HG03460 (cell line): ENCODE measurements around the gene FOXP1.

Experiments used
- ATAC-seq: cut with Tn5 transposase; IDR thresholded peaks from one replicate; pipeline ENCODE4 v1.9.1; 2021; ENCODE audit not compliant: unreplicated experiment

The FOXP1 gene

DNA sequence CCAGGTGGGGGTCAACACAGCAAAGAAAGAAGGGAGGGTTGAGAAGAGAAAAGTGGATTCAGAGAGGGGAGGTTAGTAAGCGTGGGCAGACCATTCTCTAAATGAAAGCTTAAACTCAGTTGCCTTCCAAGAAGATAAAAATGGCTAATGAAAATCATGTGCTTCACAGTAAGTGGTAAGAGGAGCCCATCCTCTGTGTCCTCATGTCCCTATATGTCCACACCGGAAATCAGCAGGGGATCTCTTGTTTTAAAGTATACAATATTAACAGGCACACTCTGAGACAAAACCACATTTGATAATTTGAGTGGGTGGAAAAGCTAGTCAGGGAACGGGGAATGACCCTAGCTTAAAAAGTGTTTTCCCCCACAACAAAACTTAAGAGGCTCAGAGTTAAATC is 4.4 kb upstream of the FOXP1 start:
- no peak for ATAC-seq

DNA sequence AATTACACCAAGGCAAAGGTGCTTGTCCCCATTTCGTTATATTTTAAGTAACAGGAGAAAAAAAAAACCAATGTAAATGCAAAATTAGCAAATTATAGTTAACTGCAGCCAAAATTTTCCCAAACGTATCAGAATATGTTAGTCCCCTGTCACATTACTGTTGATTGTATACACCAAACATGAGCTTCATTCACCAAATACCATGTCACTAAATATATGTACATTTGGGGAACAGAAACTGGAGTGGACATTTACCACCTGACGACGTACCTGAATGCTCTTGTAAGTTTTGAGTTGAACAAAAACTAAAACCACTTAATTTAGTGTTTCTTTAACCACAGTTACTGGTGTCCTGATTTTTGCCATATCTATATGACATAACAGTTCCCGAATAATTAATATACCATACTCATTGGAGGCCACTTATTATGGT is 3.3 kb upstream of the FOXP1 start:
- no peak for ATAC-seq

DNA sequence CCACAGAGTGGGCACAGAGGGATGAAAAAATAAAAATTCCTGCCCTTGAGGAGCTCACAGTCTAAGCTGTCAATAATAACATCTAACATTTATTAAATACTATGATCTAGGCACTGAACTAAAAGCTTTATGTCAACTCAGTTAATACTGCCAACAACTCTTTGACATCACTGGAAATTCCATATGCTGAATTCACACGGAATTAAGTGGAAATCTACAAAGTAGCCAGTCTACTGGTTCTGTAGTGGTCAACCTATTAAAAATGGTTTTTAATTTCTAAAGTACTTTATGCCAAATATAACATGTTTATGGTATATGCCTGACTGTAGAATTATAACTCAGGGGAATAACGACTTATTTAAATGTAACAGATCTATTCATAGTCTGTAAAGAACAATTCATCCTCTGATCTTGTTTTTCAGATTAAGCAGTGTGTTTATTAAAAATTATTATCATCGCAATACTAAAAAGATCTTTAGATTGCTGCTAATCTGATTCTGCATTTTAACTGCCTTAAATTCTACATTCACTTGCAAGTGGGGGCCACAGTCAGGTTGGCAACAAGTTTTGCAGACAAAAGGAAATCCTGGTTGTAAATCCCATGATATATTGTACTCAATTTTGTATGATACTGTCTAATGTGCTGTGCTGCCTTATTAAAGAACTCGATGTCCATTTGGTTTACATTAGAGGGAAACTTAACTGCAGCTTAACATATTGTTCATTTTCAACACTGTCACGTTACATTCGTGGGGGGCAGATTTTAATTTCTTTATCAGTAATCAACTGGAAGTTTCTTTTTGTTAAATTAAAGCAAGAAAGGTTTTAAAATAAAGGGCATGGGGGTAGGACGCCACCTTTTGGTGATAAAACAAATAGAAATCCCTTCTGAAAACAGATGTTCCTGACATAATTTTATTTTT is 2.6 kb upstream of the FOXP1 start:
- ATAC-seq: no peak

DNA sequence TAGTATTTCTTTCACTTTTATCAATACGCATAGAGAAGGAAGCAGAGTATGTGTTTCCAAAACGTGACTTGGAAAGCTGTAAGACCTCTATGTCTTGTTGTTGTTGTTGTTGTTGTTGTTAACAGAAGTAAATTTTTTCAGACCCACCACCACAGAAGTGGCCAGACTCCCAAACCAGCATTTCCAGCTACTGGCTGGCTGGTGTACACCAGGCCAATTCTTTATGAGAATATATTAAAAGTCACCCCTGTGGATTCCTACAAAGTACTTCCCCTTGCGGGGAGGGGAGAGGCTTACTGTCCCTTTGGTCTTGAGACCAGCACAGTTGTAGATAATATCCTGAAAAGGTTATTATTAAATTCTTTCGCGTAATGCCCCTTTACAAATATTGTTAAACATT is 1.6 kb upstream of the FOXP1 start:
- no peak for ATAC-seq

DNA sequence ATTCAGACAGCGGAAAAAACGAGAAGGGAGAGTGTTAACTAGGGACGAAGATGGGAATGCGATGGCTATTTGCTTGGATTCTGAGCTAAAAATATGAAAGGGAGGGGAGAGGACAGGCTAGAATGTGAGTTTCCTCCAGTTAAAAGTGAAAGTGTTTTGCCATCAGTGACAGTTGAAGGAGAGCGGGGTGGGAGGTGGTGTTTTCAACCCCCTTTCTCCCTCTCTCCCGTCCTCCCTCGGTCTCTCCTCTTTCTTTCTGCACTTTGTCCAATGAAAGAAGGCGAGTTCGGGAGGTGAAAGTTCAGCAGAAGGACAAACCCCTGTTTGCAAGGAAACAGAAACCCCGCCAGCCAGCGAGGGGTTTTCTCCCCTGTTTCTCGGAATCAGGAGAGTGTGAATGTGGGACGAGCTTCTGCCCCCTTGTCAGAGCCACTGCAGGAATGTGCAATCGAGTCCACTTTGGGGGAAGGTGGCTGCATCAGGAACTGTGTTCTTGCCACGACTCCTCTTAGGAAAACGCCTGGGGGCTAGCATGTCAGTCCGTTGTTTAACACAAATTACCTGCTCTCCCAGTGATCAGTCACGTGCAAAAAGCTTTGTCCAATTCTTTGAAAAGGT is 975 bp upstream of the FOXP1 start:
- no peak for ATAC-seq

DNA sequence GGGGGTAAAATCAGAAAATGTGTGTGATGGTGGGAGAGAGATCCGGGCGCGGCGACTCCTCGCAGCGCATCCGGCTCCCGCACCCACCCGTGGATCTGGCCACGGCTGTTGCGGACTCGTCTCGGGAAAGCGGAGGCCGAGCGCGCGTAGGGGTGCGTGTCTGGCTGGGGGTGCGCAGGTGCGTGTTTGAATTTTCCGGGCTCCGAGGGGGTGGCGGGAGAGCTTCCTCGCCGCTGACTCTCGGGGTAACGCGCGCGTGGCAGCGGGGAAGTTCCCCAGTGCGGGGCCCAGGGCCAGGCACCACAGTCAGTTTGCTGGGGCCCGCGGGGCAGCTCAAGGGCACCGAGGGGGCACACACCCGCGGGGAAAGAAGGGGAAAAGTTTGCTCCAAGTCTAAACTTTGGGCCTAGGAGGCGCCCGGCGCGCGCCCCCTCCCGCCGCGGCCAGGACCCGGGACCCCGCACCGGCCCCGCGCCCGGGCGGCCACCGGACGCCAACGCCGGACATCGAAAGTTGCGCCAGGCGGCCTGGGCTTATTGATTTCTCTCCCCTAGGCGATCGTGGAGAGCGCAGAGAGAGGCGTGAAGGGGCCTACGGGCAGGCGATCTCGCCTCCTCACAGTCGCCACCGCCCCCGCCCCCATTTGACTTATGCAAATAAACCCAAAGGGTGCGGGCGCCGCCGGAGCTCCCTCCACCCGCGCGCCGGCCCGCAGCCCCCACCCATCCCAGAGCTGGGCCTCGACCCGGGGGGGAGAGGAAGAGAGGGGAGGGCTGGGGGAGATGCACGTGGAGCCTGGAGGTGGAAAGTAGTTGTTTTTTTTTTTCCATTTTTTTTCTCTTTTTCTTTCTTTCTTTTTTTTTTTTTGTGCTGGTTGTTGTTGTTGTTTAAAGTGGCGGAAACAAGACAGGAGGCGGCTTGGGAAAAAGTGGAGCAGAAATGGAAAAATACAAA is 639 bp downstream of the FOXP1 start:
- ATAC-seq: no peak

DNA sequence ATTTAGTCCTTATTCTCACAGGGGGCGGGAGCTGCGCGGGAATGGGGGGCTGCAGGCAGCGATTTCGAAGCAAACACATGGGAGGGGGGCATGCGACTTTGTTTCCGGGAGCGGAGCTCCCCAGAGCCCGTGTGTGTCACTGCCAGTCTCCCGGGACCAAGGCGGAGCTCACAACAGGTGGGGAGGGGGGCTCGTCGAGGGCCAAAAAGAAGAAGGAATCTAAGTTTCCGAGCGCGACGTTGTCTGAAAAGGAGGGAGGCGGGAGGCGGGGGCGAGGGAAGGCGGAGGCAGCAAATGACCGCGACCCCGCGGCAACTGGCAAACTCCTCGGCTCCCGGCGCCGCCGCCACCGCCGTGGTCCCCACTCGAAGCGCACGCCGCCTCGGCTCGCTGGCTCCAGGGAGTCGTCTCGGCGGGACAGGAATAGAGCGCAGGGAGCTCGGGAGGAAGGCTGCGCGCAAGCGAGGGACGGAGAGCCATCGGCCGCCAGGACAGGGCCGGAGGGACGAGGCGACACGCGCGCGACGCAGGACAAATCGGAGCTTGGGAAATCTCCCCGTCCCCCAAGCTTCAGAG is 1.4 kb downstream of the FOXP1 start:
- no peak for ATAC-seq

DNA sequence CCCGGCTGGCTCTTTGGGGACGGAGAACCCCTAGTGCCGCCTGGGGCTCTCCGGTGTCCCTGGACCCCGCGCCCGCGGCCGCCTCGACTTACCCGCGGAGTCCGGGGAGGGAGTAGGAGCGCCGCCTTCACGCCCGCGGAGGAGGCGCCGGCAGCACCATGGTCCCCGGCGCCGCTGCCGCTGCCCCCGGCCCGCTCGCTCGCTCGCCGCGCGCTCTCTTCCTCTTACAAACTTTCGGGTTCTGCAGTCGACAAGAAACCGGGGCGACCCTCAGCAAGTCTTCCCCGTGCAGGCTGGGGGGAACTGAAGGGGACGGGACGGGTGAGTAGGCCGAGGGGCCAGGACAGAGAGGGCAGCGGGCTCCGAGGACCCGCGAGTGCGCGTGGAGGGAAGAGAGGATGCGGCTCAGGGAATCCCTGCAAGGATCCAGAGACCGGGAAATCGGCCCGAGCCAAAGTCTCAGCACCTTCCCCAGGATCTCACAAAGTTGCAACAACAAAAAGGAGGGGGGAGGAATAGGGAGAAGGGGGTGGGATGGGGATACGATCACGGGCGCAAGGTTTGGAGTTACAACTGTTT is 2.0 kb downstream of the FOXP1 start:
- no peak for ATAC-seq

DNA sequence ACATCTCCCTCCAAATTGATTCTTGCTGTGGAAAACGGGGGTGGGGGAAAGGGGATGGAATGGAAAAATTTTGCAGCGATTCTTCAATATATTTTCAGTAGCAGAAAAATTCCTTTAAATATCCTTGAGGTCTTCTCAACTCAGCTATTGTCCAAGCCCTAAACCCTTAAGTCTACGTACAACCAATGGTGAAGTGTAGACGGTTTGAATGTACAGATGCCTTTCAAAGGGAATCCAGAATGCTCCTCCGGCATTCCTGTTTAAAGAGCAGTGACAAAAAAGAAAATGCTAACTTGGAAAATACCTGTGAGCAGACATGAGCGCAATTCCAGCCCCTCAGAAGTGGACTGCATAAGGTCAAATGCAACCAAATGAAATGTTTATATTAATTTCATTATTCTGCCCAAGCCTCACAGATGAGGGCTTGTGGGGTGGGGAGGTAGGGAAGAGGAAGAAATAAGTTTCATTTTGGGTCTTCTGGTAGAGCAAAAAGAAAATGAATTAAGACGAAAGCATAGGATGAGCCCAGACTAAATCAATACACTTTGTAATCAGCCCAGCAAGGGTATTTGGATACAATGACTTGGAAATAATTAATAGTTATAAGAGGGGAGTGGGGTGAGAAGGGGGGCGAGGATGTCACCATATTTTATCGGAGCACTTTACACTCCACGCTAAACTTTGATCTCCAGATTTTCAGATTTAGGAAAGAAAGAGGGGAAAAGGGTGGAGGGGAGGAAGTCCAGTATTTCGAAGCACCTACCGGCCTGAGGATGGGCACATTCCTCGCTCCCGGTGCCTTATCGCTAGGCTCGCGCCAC is 2.7 kb downstream of the FOXP1 start:
- no peak for ATAC-seq

DNA sequence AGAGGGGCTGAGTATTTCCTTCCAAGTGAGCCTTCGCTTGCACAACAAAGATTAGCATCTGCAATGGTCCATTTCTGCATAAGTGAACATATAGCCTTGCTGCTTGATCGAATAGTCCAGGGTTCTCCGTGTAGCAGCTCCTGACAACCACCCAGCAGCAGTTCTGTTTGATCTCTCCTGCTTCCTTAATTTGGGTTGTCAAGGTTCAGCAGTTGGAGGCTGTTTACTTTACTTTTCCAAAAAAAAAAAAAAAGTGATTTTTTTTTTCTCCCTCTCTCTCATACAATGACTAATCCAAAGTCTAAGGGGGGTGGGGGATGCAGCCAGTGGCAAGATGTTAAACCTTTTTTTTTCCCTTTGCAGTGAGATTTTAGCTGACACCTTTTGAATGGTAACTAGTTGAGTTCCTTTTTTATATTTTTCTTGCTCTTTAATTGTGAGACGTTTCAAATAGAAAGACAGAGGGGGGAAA is 3.6 kb downstream of the FOXP1 start:
- ATAC-seq: no peak

DNA sequence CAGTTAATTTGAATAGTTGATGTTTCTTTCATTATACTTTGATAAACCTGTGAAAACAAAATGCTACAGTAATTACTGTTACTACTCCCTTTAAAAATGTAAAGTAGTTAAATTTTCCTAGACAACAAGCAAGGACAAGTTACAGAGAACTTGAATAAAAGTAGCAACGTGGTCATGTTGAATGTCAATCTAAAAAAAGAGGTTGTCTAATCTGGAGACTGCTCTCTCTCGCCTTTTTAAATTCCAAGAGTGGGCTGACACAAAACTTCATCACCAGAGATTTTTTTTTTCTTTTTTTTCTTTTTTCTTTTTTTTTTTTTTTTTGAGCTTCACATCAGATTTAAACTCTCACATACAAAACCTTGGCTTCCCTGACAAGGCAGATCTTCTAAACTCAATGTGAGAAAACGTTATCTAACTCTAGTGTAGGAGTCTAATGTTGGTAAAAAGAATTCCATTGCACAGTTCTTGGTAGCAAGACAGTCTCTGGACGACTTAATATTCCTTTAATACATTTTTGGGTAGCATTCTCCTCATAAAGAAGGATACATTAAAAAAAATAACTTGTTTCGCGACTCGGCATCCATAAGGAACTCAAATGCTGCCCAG is 4.1 kb downstream of the FOXP1 start:
- ATAC-seq: no peak

DNA sequence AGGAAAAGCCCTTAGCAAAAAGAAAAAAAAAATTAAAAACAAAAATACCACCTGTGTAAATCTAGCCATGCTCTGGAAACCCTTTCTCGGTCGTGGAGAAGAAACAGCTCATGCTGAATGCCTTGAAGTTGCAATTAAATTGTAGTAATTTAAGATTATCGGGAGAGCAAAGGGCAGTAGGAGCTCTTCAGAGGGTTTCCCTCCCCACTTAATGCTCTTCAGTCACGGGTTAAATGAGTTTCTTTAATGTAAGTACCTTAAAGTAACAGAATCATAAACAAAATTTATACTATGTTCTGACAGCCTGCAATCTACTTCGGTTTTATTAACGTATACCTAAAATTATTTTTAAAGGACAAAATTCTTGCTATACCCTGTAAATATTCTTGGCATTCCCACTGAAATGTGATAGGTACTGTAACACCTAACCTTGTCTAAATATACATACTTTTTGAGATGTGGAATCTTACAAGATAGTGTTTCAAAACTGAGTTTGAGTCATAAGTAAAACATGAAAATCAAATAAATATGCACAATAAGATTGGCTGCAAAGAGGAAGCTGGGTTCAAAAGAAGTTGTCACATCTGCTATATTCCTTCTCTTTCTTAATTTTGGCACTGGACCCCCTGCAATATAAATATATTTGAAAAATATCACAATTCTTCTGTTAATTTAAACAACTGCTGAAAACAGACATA is 5.3 kb downstream of the FOXP1 start:
- ATAC-seq: no peak

DNA sequence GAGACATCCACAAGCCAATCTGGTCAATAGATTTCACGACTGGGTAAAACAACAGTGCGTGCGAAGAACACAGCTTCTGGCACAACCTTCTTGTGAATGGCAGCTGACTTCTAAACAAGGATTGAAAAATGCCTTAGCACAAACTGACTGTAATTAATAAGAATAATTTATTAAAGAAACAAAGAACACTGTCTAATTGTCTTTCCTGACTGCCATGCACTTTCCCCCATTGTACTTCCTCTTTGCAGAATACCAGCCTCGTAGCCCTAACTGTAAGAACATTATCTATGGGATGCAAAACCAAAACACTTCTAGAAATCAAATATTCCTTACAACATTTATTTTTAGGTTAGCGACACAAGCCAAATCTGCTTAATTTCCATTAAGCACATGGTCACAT is 6.5 kb downstream of the FOXP1 start:
- no peak for ATAC-seq

DNA sequence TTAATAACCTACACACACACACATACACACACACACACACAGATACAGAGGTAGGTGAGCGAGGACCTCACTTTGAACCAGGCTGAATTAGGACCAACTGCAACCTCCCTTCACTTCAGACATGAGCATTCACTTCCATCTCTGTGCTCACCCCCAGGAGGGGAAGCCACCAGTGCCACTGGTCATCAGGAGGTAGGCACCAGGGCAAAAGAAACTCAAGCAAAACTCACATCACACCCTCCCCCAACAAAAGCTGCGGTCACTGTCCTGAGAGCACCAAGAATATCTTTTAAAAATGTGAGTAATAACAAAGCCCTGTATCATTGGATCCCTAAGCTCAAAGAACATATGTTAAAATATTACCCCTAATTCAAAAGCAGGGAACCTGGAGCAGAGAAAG is 8.1 kb downstream of the FOXP1 start:
- ATAC-seq: no peak

DNA sequence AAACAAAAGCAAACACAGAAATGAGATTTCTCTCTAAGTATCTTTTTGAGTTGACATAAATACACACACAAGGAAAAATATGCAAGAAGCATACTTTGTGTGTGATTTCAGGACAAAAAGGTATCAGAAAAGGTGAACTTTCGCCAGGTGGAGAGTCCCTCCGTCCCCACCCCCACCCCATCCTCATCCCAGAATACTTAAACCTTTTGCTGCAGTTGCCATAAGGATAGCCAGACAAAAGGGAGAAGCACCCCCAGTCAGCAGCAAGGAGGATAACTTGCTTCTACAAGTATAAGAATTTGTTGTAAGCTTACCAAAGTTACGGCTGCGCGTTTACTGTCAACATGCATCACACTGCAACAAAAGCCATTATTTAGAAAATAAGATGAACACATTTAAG is 10.3 kb downstream of the FOXP1 start:
- no peak for ATAC-seq

DNA sequence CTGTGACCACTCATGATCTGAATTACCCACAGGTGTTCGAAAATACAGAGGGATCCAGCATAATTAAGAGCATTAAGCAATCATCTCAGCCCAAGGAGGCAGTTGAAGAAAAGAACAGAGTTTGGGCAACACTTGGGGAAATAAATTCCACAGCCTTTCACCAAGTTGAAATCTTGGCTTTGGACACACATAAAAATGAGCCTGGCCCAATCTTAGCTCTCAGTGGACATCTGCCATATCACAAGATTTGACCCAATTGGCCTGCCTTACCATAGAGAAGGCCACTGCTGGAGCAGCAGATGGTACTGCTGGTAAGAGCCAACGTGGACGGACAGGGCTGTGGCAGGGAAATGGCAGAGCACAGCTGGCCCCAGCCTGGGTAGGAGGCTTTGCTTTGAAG is 13.0 kb downstream of the FOXP1 start:
- ATAC-seq: no peak

DNA sequence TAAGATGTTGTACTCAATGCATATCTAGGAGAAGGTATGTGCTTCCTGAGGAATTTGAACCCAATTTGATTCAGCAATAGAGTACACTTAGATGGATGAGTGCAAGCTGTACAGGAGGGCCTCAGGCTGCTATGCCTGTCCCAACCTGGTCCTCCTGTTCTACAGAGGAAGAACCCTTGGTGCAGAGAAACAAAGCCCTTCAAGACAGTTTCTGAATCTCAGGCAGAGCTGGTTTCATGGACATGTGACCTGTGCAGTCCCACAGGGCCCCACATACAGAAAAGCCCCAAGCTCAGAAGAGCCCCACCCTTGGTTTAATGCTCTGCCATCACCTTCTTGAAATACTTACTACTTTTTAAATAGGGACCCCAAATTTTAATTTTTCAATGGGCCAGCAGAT is 15.3 kb downstream of the FOXP1 start:
- no peak for ATAC-seq

DNA sequence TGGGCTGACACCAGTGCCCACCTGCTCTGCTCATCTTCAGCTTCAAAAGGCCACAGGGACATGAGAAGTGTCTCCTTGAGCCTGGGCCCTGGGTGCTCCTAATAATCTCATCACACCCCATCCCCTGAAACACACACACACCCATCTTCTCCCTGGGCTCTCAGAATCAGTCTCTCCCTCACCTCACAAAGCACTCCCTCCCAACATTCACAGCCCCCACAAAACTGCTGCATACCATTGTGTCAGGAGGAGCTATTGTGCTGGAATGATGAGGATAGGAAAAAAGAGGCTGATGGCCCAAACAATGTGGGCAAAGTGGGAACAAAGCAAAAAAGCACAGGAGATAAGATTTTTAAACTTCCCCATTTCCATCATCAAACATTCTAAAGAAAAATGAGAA is 16.8 kb downstream of the FOXP1 start:
- no peak for ATAC-seq

DNA sequence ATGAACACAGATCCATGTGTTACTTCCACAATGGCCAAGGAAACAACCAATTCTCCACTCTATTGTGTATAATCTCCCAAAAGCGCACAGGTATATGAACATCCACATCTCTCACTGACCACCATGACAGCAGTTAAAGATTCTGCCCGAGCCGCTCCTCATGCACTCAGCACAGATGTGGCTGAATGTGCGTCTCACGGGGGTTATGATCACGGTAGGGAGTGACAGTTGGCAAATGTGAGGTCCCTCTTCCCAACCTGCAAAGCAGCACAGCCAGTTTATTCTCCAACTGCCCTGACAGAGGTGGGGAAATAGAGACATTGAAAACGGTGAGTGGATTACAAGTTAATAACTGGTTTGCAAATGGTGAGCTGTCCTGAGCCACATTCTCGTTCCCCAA is 17.6 kb downstream of the FOXP1 start:
- no peak for ATAC-seq
